Mammary epithelial cell (primary cell): ENCODE measurements around the gene PYDC1.

Experiments used
- EZH2 ChIP-seq: IDR thresholded peaks from 2 replicates; pipeline ENCODE4 v1.6.1; 2012; ENCODE audit warnings: low read length, inconsistent platforms, borderline replicate concordance
- TF ChIP-seq, protein P1 (sequence below), 2 donors: IDR thresholded peaks in 1 of 2; conservative IDR thresholded peaks in 1 of 2; 2 replicates each; pipeline ENCODE4 v1.5.1; 2011 to 2012; ENCODE audit warnings: inconsistent platforms in 2 of 2, low read length in 2 of 2, mild to moderate bottlenecking in 2 of 2, control low read depth in 1 of 2, low read depth in 1 of 2; ENCODE audit not compliant: insufficient read depth in 1 of 2; ENCODE audit errors: extremely low read depth in 1 of 2

DNA sequence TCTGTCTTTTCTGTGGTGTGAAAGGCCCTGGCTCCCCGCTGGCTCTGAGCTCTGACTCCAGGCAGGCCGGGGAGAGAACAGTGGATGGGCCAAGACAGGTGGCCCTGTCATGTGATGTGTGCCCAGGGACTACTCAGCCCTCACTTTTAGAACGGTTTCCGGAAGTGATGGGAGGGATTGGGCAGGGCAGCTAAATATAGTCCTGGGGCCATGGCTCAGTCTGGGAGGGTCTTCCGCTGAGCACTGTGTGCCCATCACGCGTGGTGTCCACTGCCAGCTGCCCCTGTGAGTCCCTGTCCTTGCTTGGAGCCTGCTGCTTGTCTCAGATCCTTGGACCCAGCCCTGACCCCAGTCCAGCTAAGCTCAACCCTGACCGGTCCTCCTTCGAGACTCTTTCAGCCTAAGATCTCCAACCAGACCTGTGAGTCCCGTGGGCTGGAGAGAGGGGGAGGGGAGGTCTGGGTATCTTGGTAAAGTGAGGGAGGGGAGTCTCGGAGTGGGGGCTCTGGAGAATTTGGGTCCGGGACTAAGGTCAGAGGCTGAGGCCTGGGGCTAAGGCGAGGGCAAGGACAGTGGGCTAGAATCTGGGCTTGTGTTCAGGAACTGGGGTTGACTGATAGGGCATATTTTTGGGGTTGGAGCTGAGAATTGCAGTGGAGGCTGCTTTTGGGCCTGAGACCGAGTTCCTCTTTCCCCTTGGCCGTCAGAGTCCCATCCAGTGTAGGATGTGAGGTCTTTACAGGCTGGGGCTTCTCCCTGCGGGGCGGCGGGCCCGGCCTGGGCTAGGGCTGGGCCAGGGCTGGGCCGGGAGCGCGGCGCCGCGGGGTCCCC, 2.8 kb downstream of the PYDC1 start, which contains the start of gene TRIM72:
- TF ChIP-seq, protein P1, sequence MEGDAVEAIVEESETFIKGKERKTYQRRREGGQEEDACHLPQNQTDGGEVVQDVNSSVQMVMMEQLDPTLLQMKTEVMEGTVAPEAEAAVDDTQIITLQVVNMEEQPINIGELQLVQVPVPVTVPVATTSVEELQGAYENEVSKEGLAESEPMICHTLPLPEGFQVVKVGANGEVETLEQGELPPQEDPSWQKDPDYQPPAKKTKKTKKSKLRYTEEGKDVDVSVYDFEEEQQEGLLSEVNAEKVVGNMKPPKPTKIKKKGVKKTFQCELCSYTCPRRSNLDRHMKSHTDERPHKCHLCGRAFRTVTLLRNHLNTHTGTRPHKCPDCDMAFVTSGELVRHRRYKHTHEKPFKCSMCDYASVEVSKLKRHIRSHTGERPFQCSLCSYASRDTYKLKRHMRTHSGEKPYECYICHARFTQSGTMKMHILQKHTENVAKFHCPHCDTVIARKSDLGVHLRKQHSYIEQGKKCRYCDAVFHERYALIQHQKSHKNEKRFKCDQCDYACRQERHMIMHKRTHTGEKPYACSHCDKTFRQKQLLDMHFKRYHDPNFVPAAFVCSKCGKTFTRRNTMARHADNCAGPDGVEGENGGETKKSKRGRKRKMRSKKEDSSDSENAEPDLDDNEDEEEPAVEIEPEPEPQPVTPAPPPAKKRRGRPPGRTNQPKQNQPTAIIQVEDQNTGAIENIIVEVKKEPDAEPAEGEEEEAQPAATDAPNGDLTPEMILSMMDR (conservative IDR thresholded peaks at IDR 0.05 in 1 of 2, IDR thresholded peaks at IDR 0.05 in 1 of 2; ENCODE audit: extremely low read depth in 1 of 2, insufficient read depth in 1 of 2, low read depth in 1 of 2, low read length in 2 of 2) = no peak
- no peak for TF ChIP-seq EZH2
